H1 (cell line): ENCODE measurements around the gene DOP1A. TPM values are rescaled to one million over a fixed set of nuclear protein-coding genes. Genes with fewer than 3 reads are reported as not detected.

ENCODE experiments used
- CTCF ChIA-PET: fragments of 300-600 bp; sonication (Branson Sonifier 250); formaldehyde crosslinking; loops from one replicate; lab custom pipeline; 2021; ENCODE audit not compliant: partially characterized antibody; lab: Charles Lee
- POLR2A ChIA-PET: fragments of 300-600 bp; sonication (Branson Sonifier 250); formaldehyde crosslinking; loops from one replicate; lab custom pipeline; 2021; ENCODE audit warnings: inconsistent platforms; ENCODE audit not compliant: partially characterized antibody; lab: Charles Lee
- DNase-seq, 2 experiments: peaks; one replicate each; pipeline versions ENCODE4 v3.0.0 to v3.0.0-alpha.2; 2010 to 2022; ENCODE audit warnings: low spot score in 2 of 2, low read depth in 1 of 2, mixed read lengths in 1 of 2
- FAIRE-seq: peaks from 2 replicates; lab custom pipeline; 2011; peaks lifted over from hg19 to GRCh38; lab: Jason Lieb, UNC
- H2AFZ ChIP-seq: 2 replicates; pipeline ENCODE4 v1.8.1; 2012; ENCODE audit warnings: low read length, inconsistent platforms
- H2AK5ac ChIP-seq: 2 replicates; pipeline ENCODE4 v1.6.1; 2013; ENCODE audit warnings: low read depth, low read length
- H2BK120ac ChIP-seq: replicated peaks from 2 replicates; pipeline ENCODE3; 2013; ENCODE audit warnings: low read depth, low read length, inconsistent platforms
- H2BK12ac ChIP-seq: 2 replicates; pipeline ENCODE4 v1.6.1; 2013; ENCODE audit warnings: low read depth, low read length
- H2BK15ac ChIP-seq: 2 replicates; pipeline ENCODE4 v1.6.1; 2013; ENCODE audit warnings: low read length
- H2BK20ac ChIP-seq: 2 replicates; pipeline ENCODE4 v1.6.1; 2013; ENCODE audit warnings: low read length
- H2BK5ac ChIP-seq: 2 replicates; pipeline ENCODE4 v1.6.1; 2013; ENCODE audit warnings: low read depth, low read length
- H3K14ac ChIP-seq: 2 replicates; pipeline ENCODE4 v1.6.1; 2013; ENCODE audit warnings: inconsistent platforms; ENCODE audit not compliant: insufficient read length
- H3K18ac ChIP-seq: 2 replicates; pipeline ENCODE4 v1.6.1; 2013; ENCODE audit warnings: low read length; ENCODE audit errors: extremely low read depth
- H3K23ac ChIP-seq: 2 replicates; pipeline ENCODE4 v1.6.1; 2013; ENCODE audit warnings: inconsistent platforms; ENCODE audit not compliant: insufficient read length
- H3K23me2 ChIP-seq: 2 replicates; pipeline ENCODE4 v1.6.1; 2013; ENCODE audit warnings: low read depth, low read length
- H3K27ac ChIP-seq: 2 replicates; pipeline ENCODE4 v1.6.1; 2011; ENCODE audit warnings: low read depth, low read length, inconsistent platforms
- H3K27me3 ChIP-seq, 4 experiments: replicated peaks in 1 of 4; 1 replicate in 1 of 4; 2 replicates in 3 of 4; pipeline versions ENCODE4 v1.6.1 to v1.8.1; 2011 to 2013; ENCODE audit warnings: low read length in 3 of 4, mild to moderate bottlenecking in 3 of 4, inconsistent platforms in 2 of 4, mixed read lengths in 2 of 4, moderate library complexity in 1 of 4; ENCODE audit not compliant: control insufficient read depth in 3 of 4, insufficient read depth in 3 of 4; ENCODE audit errors: extremely low read depth in 1 of 4
- H3K36me3 ChIP-seq, 4 experiments: 2 replicates each; pipeline versions ENCODE4 v1.6.1 to v1.8.1; 2011 to 2013; ENCODE audit warnings: mild to moderate bottlenecking in 4 of 4, low read length in 3 of 4, moderate library complexity in 2 of 4, control low read depth in 1 of 4, inconsistent platforms in 1 of 4; ENCODE audit not compliant: insufficient read depth in 4 of 4, control insufficient read depth in 2 of 4
- H3K4ac ChIP-seq: replicated peaks from 2 replicates; pipeline ENCODE3; 2013; ENCODE audit warnings: low read length, low read depth, mixed read lengths, inconsistent platforms; ENCODE audit not compliant: insufficient read length
- H3K4me1 ChIP-seq, 4 experiments: replicated peaks in 1 of 4; 1 replicate in 1 of 4; 2 replicates in 3 of 4; pipeline versions ENCODE4 v1.6.1 to v1.8.1; 2011 to 2013; ENCODE audit warnings: low read length in 3 of 4, inconsistent platforms in 2 of 4, mixed read lengths in 1 of 4; ENCODE audit not compliant: insufficient read depth in 4 of 4, control insufficient read depth in 3 of 4
- H3K4me2 ChIP-seq, 2 experiments: 2 replicates each; pipeline versions ENCODE4 v1.6.1 to v1.8.1; 2011 to 2013; ENCODE audit warnings: low read depth in 2 of 2, low read length in 2 of 2, control low read depth in 1 of 2, inconsistent platforms in 1 of 2, mild to moderate bottlenecking in 1 of 2; ENCODE audit not compliant: insufficient read depth in 1 of 2
- H3K4me3 ChIP-seq, 4 experiments: fragments of 200-600, 300-600 bp in 1 of 4; sonication (generic), shearing (Covaris generic), sonication (Bioruptor Twin) in 1 of 4; 2 replicates each; pipeline versions ENCODE4 v1.5.1 to v1.8.1; 2011 to 2016; ENCODE audit warnings: low read length in 4 of 4, low read depth in 3 of 4, control low read depth in 2 of 4, inconsistent platforms in 2 of 4, mild to moderate bottlenecking in 2 of 4, mixed read lengths in 1 of 4, moderate library complexity in 1 of 4; ENCODE audit not compliant: insufficient read depth in 2 of 4; ENCODE audit errors: extremely low read depth in 1 of 4
- H3K56ac ChIP-seq: replicated peaks from 2 replicates; pipeline ENCODE3; 2013; ENCODE audit warnings: low read depth, mild to moderate bottlenecking, mixed read lengths, low read length, inconsistent platforms; ENCODE audit not compliant: insufficient read length
- H3K79me1 ChIP-seq: 2 replicates; pipeline ENCODE4 v1.6.1; 2013; ENCODE audit warnings: low read depth, low read length, control low read depth
- H3K79me2 ChIP-seq, 2 experiments: 2 replicates each; pipeline versions ENCODE4 v1.6.1 to v1.8.1; 2012 to 2013; ENCODE audit warnings: low read length in 2 of 2, mild to moderate bottlenecking in 2 of 2, inconsistent platforms in 1 of 2; ENCODE audit not compliant: insufficient read depth in 2 of 2, control insufficient read depth in 1 of 2
- H3K9ac ChIP-seq, 4 experiments: replicated peaks in 1 of 4; 1 replicate in 1 of 4; 2 replicates in 3 of 4; pipeline versions ENCODE4 v1.6.1 to v1.8.1; 2011 to 2013; ENCODE audit warnings: low read depth in 3 of 4, low read length in 3 of 4, control low read depth in 2 of 4, mild to moderate bottlenecking in 2 of 4, moderate library complexity in 2 of 4, inconsistent platforms in 1 of 4; ENCODE audit errors: extremely low read depth in 1 of 4
- H3K9me3 ChIP-seq, 2 experiments: 2 replicates each; pipeline versions ENCODE4 v1.6.1 to v1.8.1; 2012 to 2013; ENCODE audit warnings: mild to moderate bottlenecking in 2 of 2, moderate library complexity in 2 of 2, control low read depth in 1 of 2, inconsistent platforms in 1 of 2, low read depth in 1 of 2, low read length in 1 of 2, mixed read lengths in 1 of 2; ENCODE audit not compliant: insufficient read depth in 2 of 2
- H4K20me1 ChIP-seq, 2 experiments: replicated peaks in 1 of 2; 2 replicates each; pipeline versions ENCODE3 to v1.8.1; 2011 to 2013; ENCODE audit warnings: inconsistent platforms in 2 of 2, low read length in 2 of 2, mild to moderate bottlenecking in 1 of 2; ENCODE audit not compliant: insufficient read depth in 2 of 2, control insufficient read depth in 1 of 2
- H4K5ac ChIP-seq: 2 replicates; pipeline ENCODE4 v1.6.1; 2013; ENCODE audit warnings: low read length, low read depth, mixed read lengths, inconsistent platforms; ENCODE audit not compliant: insufficient read length
- H4K8ac ChIP-seq: 2 replicates; pipeline ENCODE4 v1.8.0; 2013; ENCODE audit warnings: mild to moderate bottlenecking, moderate library complexity, low read length, inconsistent platforms; ENCODE audit not compliant: insufficient read depth; ENCODE audit errors: extremely low read depth
- H4K91ac ChIP-seq: replicated peaks from 2 replicates; pipeline ENCODE3; 2013; ENCODE audit warnings: low read length, mixed read lengths, inconsistent platforms; ENCODE audit not compliant: insufficient read length
- CTBP2 ChIP-seq: IDR thresholded peaks from 2 replicates; pipeline ENCODE4 v1.7.0; 2011; ENCODE audit warnings: borderline replicate concordance, mild to moderate bottlenecking, moderate library complexity, mixed read lengths, low read length; ENCODE audit not compliant: insufficient read depth, insufficient read length
- JUN ChIP-seq: IDR thresholded peaks from 2 replicates; pipeline ENCODE4 v1.6.1; 2011; ENCODE audit warnings: low read depth, mild to moderate bottlenecking, improper control_type of control experiment, low read length
- KDM4A ChIP-seq: IDR thresholded peaks from one replicate; pipeline ENCODE4 v1.7.1; 2012; ENCODE audit warnings: low read depth, mild to moderate bottlenecking, moderate library complexity, low read length, inconsistent platforms; ENCODE audit not compliant: severe bottlenecking
- POU5F1 ChIP-seq: IDR thresholded peaks from 2 replicates; pipeline ENCODE4 v1.6.1; 2011; ENCODE audit warnings: low read depth, mild to moderate bottlenecking, low read length, moderate library complexity
- RAD21 ChIP-seq, 2 experiments: IDR thresholded peaks in 1 of 2; conservative IDR thresholded peaks in 1 of 2; 2 replicates each; pipeline ENCODE4 v1.6.1; 2011; ENCODE audit warnings: low read depth in 2 of 2, low read length in 2 of 2, improper control_type of control experiment in 1 of 2, inconsistent platforms in 1 of 2, mild to moderate bottlenecking in 1 of 2, moderate library complexity in 1 of 2
- SP1 ChIP-seq: IDR thresholded peaks from 2 replicates; pipeline ENCODE4 v1.6.1; 2011; ENCODE audit warnings: low read depth, low read length
- SP4 ChIP-seq: IDR thresholded peaks from 2 replicates; pipeline ENCODE4 v1.6.1; 2012; ENCODE audit warnings: low read length, inconsistent platforms
- SRF ChIP-seq: IDR thresholded peaks from 2 replicates; pipeline ENCODE4 v1.6.1; 2011; ENCODE audit warnings: mild to moderate bottlenecking, low read depth, low read length, moderate library complexity
- TEAD4 ChIP-seq: IDR thresholded peaks from 2 replicates; pipeline ENCODE4 v1.6.1; 2012; ENCODE audit warnings: low read depth, low read length, inconsistent platforms, mixed read lengths
- WGBS, 2 experiments: shearing (Covaris generic) in 1 of 2; methylation state at CpG; one replicate each; pipeline versions ENCODE4 v1.1.6 to v1.1.7; 2013 to 2015; ENCODE audit warnings: low lambda C conversion rate in 2 of 2, mixed read lengths in 2 of 2, inconsistent platforms in 1 of 2, low coverage in 1 of 2, missing lambda C conversion rate in 1 of 2; ENCODE audit not compliant: insufficient replicate concordance in 2 of 2, insufficient coverage in 1 of 2, insufficient read length in 1 of 2; ENCODE audit errors: extremely low coverage in 1 of 2, missing lambda C conversion rate in 1 of 2; 5-methylcytosine and 5-hydroxymethylcytosine counted together
- polyA plus RNA-seq, 7 experiments: library from polyadenylated mRNA; depleted of rRNA in 3 of 7; stranded (reverse) in 5 of 7; unstranded in 2 of 7; fragments of >200 nt in 5 of 7; fragments of 200-250 nt in 2 of 7; gene quantifications; 1 replicate in 5 of 7; 2 replicates in 1 of 7; 4 replicates in 1 of 7; pipeline versions ENCODE4 v1.2.1 to v1.2.3, GENCODE V29; 2011 to 2013; ENCODE audit warnings: missing spikeins in 2 of 7, mixed read lengths in 2 of 7
- total RNA-seq: library from RNA; stranded (reverse); fragmentation: NEBNext Ultra II Directional; extraction: Animal tissue kit (Norgen Biotek cat#: 25700); gene quantifications from 2 replicates; pipeline ENCODE4 v1.2.1, GENCODE V29; 2021

The DOP1A gene
- total and polyA plus RNA-seq, 2 of the 8 experiments (the other 6 are each of a cell fraction or from before 2014, with no cell fraction given) = 7.5 to 14.7 TPM

GRCh38 chr6:83098589-83098988 lies 31.1 kb downstream of the DOP1A start:
- Histone ChIP-seq H3K56ac (no peak overlapping the region), H4K91ac (no peak overlapping the region), H4K20me1 (no peaks in the 10 kb centered on the region), H3K79me1 (no peaks in the 10 kb centered on the region), H2BK5ac (no peak overlapping the region), H3K23ac (no peak overlapping the region), H3K14ac (no peak overlapping the region), H3K4ac (no peak overlapping the region), H3K9me3 (no peaks in the 10 kb centered on the region), H3K27me3 (peaks cover 0 to 1% (median 0%) of the 10 kb centered on the region in 4 experiments; a peak in 1 of 7 replicates), H3K27ac (no peak overlapping the region), H3K79me2 (peaks cover 0 to 4% of the 10 kb centered on the region in 2 experiments; a peak in 1 of 4 replicates), H2AK5ac (no peak overlapping the region), H3K18ac (no peak overlapping the region), H3K4me1 (no peaks in the 10 kb centered on the region), H3K4me2 (no peak overlapping the region), H3K23me2 (no peaks in the 10 kb centered on the region), H3K9ac (no peak overlapping the region), H2BK20ac (no peak overlapping the region), H4K8ac (no peak overlapping the region), H2BK15ac (no peak overlapping the region), H3K36me3 (peaks cover 0 to 8% (median 0%) of the 10 kb centered on the region in 4 experiments; a peak in 1 of 8 replicates), H2AFZ (no peak overlapping the region), H2BK12ac (no peak overlapping the region), H2BK120ac (no peak overlapping the region), H4K5ac (no peak overlapping the region), H3K4me3 (no peak overlapping the region)
- DNase-seq (no peak), FAIRE-seq (no peak)
- 93% methylated on average over 3 of the region's 3 CpGs; no CpG with 5 or more reads in 1 of the 2 experiments for WGBS, 2 experiments
- TF ChIP-seq KDM4A (no peak), JUN (no peak), RAD21 (IDR thresholded peaks at IDR 0.05 in 1 of 2, conservative IDR thresholded peaks at IDR 0.05 in 1 of 2; ENCODE audit: low read depth in 2 of 2, low read length in 2 of 2) (no peak), SP4 (no peak), SRF (no peak), POU5F1 (no peak), CTBP2 (no peak), TEAD4 (no peak), SP1 (no peak)
- CTCF ChIA-PET = interaction anchor here (1.2 kb wide), 1 partner anchor 31 kb away, joined by 5 read pairs; the partner anchor contains the start of gene DOP1A
- POLR2A ChIA-PET = no interaction called here
